ENCODE results near the gene ABCC1. TPM values are rescaled to one million over a fixed set of nuclear protein-coding genes. Genes with fewer than 3 reads are reported as not detected.
"Not testable (repeated sequence)": the region's sequence is repeated elsewhere in the genome, so short reads cannot be mapped to it uniquely, and the experiment has no call there.

ABCC1 gene
- total RNA-seq, 3 donors from 2014 or later, result 13.8 to 40.0 (median 25.5) TPM

DNA sequence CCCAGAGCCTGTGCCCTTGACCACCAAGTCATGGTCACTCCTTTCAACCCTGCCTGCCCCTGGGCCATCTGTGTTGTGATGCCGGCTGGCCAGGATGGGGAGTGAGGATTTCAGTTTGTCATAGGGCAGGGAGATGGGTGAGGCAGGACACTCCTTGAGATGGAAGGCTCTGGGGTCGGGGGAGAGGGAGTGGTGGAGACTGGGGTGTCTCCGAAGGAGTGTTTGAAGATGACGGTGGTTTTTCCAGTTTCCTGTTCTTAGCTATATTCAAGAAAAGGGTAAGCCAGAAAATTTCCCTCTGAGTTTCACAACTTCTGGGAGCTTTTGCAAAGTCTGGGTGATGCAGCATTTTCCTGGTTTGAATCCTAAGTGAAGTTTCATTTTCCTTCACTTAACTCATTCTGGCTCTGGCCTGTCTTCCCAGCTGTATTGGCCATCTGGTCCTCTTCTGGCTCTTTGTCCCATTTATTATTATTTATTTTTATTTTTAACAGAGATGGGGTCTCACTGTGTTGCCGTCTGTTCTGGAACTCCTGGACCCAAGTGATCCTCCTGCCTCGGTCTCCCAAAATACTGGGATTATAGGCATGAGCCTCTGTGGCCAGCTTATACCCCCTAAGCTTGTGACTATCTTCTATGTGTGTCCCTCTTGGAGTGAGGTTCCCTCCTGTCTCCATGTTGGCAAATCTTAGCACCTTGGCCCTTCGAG is 27.7 kb downstream of the ABCC1 start:
- intact Hi-C loops (cut with DNase I, micrococcal nuclease), result no loop called here
- DNase-seq (no peak), ATAC-seq (peak; percentile 31)
- H3K4me3 ChIP-seq, result no peak overlapping the region
- H3K36me3 ChIP-seq (ENCODE audit: low read depth), result no peaks in the 10 kb centered on the region
- TF ChIP-seq, protein P1, sequence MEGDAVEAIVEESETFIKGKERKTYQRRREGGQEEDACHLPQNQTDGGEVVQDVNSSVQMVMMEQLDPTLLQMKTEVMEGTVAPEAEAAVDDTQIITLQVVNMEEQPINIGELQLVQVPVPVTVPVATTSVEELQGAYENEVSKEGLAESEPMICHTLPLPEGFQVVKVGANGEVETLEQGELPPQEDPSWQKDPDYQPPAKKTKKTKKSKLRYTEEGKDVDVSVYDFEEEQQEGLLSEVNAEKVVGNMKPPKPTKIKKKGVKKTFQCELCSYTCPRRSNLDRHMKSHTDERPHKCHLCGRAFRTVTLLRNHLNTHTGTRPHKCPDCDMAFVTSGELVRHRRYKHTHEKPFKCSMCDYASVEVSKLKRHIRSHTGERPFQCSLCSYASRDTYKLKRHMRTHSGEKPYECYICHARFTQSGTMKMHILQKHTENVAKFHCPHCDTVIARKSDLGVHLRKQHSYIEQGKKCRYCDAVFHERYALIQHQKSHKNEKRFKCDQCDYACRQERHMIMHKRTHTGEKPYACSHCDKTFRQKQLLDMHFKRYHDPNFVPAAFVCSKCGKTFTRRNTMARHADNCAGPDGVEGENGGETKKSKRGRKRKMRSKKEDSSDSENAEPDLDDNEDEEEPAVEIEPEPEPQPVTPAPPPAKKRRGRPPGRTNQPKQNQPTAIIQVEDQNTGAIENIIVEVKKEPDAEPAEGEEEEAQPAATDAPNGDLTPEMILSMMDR (IDR thresholded peaks at IDR 0.05), result no peak
- peaks cover 20% of the 10 kb centered on the region for H3K9me3 ChIP-seq
- no peaks in the 10 kb centered on the region for H3K4me1 ChIP-seq (ENCODE audit: low read depth)

DNA sequence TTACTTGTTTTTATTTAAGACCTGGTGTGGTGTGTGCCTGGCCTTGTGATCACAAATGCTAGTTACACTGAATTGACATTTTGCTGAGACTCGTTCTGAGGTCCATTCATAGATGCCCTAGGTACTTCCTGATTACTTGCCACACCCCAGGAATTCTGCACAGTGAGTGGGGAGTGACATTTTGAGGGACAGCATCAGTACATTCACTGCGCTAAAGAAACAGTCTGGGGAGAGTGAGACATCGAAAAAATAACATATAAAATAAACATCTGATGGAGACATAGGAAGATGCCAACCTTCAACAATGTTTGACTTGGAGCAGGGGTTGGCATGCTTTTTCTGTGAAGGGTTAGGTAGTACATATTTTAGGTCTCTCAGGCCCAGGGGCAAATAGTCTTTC is 30.4 kb downstream of the ABCC1 start:
- TF ChIP-seq, protein P1 (IDR thresholded peaks at IDR 0.05), result no peak
- ATAC-seq (peak; percentile 12), DNase-seq (no peak)
- Histone ChIP-seq H3K4me1 (ENCODE audit: low read depth) (no peaks in the 10 kb centered on the region), H3K4me3 (no peak overlapping the region), H3K36me3 (ENCODE audit: low read depth) (no peaks in the 10 kb centered on the region), H3K9me3 (peaks cover 18% of the 10 kb centered on the region)
- intact Hi-C loops (cut with DNase I, micrococcal nuclease), result no loop called here

DNA sequence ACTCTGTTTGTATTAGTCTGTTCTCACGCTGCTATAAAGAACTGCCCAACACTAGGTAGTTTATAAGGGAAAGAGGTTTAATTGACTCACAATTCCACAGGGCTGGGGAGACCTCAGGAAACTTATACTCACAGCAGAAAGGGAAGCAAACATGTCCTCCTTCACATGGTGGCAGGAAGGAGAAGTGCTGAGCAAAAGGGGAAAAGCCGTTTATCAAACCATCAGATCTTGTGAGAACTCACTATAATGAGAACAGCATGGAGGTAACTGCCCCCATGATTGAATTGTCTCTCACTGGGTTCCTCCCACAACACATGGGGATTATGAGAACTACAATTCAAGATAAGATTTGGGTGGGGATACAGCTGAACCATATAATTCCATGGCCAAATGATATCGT is 30.9 kb downstream of the ABCC1 start:
- TF ChIP-seq, protein P1 (IDR thresholded peaks at IDR 0.05), result no peak
- peaks cover 18% of the 10 kb centered on the region for H3K9me3 ChIP-seq
- DNase-seq, result no peak
- no peak overlapping the region for H3K4me3 ChIP-seq
- H3K36me3 ChIP-seq (ENCODE audit: low read depth), result no peaks in the 10 kb centered on the region
- intact Hi-C loops (cut with DNase I, micrococcal nuclease), result no loop called here
- ATAC-seq, result no peak
- no peaks in the 10 kb centered on the region for H3K4me1 ChIP-seq (ENCODE audit: low read depth)

DNA sequence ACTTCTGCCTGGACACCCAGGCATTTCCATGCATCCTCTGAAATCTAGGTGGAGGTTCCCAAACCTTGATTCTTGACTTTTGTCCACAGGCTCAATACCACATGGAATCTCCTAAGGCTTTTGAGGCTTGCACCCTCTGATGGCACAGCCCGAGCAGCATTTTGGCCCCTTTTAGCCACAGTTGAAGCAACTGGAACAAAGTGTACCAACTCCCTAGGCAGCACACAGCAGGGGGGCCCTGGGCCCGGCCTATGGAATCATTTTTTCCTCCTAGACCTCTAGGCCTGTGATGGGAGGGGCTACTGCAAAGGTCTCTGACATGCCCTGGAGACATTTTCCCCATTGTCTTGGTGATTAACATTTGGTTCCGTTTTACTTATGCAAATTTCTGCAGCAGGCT is 32.0 kb downstream of the ABCC1 start:
- intact Hi-C loops (cut with DNase I, micrococcal nuclease), result no loop called here
- H3K9me3 ChIP-seq, result peaks cover 18% of the 10 kb centered on the region
- ATAC-seq (no peak), DNase-seq (no peak)
- no peaks in the 10 kb centered on the region for H3K36me3 ChIP-seq (ENCODE audit: low read depth)
- H3K4me1 ChIP-seq (ENCODE audit: low read depth), result no peaks in the 10 kb centered on the region
- H3K4me3 ChIP-seq, result no peak overlapping the region
- TF ChIP-seq, protein P1 (IDR thresholded peaks at IDR 0.05), result no peak

DNA sequence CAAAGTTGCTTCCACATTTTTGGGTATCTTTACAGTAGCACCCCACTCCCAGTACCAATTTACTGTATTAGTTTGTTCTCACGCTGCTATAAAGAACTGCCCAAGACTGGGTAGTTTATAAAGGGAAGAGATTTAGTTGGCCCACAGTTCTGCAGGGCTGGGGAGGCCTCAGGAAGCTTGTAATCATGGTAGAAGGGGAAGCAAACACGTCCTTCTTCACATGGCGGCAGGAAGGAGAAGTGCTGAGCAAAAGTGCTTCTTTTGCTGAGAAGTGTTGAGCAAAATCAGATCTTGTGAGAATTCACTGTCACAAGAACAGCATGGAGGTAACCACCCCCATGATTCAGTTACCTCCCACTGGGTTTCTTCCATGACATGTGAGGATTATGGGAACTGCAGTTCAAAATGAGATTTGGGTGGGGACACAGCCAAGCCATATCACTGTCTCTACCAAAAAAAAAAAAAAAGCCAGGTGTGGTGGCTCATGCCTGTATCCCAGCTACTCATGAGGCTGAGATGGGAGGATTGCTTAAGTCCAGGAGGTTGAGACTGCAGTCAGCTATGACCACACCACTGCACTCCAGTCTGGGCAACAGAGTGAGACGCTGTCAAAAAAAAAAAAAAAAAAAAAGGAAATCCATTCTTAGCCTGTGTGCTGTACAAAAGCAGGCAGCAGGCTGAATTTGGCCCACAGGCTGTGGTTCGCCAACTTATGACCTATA is 32.9 kb downstream of the ABCC1 start:
- H3K4me1 ChIP-seq (ENCODE audit: low read depth); H3K4me3 ChIP-seq; DNase-seq; ATAC-seq; intact Hi-C loops (cut with DNase I, micrococcal nuclease); H3K36me3 ChIP-seq (ENCODE audit: low read depth): not testable (repeated sequence)
- peaks cover 18% of the 10 kb centered on the region for H3K9me3 ChIP-seq

DNA sequence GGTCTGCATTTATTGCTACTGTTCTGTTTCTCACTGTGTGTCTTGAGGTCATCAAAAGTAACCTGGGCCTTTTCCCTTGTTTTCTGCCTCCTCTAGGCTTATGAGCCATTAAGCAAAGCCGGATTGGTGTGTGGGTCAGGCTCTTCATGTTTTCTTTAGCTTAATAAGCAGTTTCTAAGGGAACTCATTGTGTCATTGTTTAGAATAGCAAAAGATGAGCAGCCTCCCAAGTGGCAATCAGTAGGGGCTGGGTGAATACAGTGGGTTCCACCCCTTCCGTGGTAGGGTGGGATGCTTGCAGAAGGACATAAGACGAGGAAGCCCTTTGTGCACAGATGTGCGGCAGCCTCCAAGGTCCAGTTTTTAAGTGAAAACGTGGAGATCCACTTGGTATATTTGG is 34.5 kb downstream of the ABCC1 start:
- H3K4me3 ChIP-seq, result no peak overlapping the region
- intact Hi-C loops (cut with DNase I, micrococcal nuclease), result no loop called here
- no peaks in the 10 kb centered on the region for H3K36me3 ChIP-seq (ENCODE audit: low read depth)
- no peak for DNase-seq
- no peaks in the 10 kb centered on the region for H3K4me1 ChIP-seq (ENCODE audit: low read depth)
- peaks cover 15% of the 10 kb centered on the region for H3K9me3 ChIP-seq
- no peak for ATAC-seq
- TF ChIP-seq, protein P1 (IDR thresholded peaks at IDR 0.05), result no peak

All from mucosa of descending colon (tissue), 3 donors.